Fibroblast of mammary gland (primary cell): ENCODE results near the gene KRTAP5-8.
"Not testable (repeated sequence)": the region's sequence is repeated elsewhere in the genome, so short reads cannot be mapped to it uniquely, and the experiment has no call there.

Source experiments
- DNase-seq: peaks from one replicate; pipeline ENCODE4 v3.0.0-alpha.2; 2010; ENCODE audit warnings: low read depth
- H3K4me3 ChIP-seq: 2 replicates; pipeline ENCODE4 v1.5.1; 2011; ENCODE audit warnings: low read depth, mild to moderate bottlenecking, low read length, moderate library complexity; ENCODE audit not compliant: control insufficient read depth
- TF ChIP-seq, protein P1 (sequence below): conservative IDR thresholded peaks from 2 replicates; pipeline ENCODE4 v1.5.1; 2011; ENCODE audit warnings: low read depth, low read length, inconsistent platforms; ENCODE audit not compliant: control insufficient read depth, insufficient read depth

The KRTAP5-8 gene

GRCh38 chr11:71537977-71538665 is at the start of gene KRTAP5-8:
TSS of gene KRTAP5-8 (plus strand) at chr11:71538025. CDS start at chr11:71538056, 31 bp downstream.
- not testable (repeated sequence) for H3K4me3 ChIP-seq, DNase-seq

DNA sequence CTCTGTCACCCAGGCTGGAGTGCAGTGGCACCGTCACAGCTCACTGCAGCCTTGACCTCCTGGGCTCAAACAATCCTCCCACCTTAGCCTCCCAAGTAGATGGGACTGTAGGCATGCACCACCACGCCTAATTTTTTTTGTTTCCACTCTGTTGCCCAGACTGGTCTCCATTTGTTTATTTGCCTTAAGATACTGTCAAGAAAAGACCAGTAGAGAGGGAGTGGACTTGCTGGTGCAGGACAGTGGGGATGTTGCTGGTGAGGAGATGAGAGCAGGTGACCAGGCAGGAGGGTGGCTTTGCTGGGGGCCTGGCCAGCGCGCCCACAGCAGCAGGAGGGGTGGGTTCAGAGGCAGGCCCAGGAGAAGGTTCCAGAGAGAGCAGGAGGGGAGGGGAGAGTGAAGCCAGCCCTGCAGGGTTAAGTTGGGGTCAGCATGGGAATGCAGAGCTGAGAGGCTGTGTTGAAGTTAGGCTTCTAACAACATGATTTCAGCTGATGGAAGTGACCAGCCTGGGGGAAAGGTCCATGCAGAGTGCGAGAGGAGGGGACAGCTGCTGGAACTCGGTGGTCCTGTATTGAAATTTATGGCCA is 49.0 kb upstream of the KRTAP5-8 start:
- TF ChIP-seq, protein P1, sequence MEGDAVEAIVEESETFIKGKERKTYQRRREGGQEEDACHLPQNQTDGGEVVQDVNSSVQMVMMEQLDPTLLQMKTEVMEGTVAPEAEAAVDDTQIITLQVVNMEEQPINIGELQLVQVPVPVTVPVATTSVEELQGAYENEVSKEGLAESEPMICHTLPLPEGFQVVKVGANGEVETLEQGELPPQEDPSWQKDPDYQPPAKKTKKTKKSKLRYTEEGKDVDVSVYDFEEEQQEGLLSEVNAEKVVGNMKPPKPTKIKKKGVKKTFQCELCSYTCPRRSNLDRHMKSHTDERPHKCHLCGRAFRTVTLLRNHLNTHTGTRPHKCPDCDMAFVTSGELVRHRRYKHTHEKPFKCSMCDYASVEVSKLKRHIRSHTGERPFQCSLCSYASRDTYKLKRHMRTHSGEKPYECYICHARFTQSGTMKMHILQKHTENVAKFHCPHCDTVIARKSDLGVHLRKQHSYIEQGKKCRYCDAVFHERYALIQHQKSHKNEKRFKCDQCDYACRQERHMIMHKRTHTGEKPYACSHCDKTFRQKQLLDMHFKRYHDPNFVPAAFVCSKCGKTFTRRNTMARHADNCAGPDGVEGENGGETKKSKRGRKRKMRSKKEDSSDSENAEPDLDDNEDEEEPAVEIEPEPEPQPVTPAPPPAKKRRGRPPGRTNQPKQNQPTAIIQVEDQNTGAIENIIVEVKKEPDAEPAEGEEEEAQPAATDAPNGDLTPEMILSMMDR, result no peak
- DNase-seq, result no peak
- H3K4me3 ChIP-seq, result no peak overlapping the region

DNA sequence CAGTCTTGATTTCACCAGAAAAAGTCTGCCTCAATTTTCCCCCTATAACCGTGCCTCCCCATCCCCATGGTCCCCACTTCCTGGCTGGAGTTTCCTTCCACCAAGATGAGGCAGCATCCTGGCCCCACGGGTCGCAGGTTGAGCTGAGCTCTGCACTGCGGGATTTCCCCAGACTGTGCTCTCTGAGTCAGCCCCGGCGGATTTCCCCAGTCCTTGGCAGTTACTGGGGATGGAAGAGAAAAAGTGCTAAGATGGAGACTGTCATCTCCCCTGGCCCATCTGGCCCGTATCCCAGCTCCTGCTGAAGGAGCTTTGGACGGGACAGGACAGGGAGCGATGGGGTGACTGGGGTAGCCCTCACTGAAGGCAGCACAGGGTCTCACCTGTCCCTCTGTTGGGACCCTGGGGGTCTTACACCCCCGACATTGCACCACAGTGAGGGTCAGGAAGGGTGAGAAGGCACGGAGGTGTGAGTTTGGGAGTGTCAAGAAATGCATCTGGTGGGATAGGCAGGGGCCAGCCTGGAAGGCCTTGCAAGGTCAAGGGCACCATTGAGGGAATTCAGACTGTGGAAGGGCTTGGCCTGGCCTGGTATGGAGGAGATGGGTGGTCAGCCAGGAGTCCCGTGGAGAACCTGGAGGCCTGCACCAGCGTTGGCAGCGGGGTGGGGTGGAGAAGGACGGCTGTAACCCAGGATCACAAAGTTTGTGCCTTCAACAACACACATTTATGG is 48.3 kb upstream of the KRTAP5-8 start:
- DNase-seq, result peak; percentile 30
- H3K4me3 ChIP-seq, result no peak overlapping the region
- TF ChIP-seq, protein P1, result no peak

DNA sequence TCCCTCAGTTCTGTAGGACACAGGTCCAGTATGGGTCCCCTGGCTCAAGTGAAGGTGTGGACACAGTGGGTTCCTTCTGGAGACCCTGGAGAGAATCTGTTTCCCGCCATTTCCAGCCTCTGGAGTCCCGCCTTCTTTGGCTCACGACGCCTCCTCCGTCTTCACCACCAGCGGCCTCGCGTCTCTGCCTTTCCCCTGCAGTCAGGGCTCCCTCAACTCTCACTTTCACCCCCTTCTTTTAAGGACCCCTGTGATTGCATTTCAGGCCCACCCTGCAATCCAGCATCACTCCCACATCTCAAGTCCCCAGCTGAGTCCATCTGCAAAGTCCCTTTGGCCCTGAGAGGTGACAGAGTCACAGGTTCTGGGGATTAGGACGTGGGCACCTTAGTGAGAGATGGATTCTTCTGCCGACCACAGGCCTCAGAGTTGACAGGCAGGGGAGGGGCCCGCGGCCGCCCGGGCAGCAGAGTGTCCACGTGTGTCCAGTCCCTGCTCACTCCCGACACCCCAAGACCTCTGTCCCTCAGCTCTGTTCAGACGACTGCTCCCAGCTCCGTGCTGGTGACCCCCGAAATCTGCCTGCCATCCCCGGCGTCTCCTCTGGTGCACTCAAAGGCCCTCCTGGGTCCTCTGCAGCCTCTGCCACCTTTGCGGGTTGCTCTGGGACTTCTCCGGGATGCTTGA is 47.6 kb upstream of the KRTAP5-8 start:
- DNase-seq, result no peak
- TF ChIP-seq, protein P1, result no peak
- H3K4me3 ChIP-seq, result no peak overlapping the region

- DNase-seq, result no peak
- no peak overlapping the region for H3K4me3 ChIP-seq
- TF ChIP-seq, protein P1, result no peak
These were observed 47.0 kb upstream of the KRTAP5-8 start for GRCh38 chr11:71490731-71491390.

- no peak overlapping the region for H3K4me3 ChIP-seq
- no peak for DNase-seq
- TF ChIP-seq, protein P1, result no peak
These were observed 46.3 kb upstream of the KRTAP5-8 start for GRCh38 chr11:71491531-71491930.
